SU-DHL-6 (cell line): Measurements from ENCODE around the gene MEGF6.

Source experiments
- H2AFZ ChIP-seq: fragments of 200-600 bp; sonication (generic); 2 replicates; pipeline ENCODE4 v1.6.1; 2014; ENCODE audit warnings: low read depth, mild to moderate bottlenecking, moderate library complexity, mixed read lengths, antibody characterized with exemption, low read length; ENCODE audit not compliant: severe bottlenecking
- H3F3A ChIP-seq: fragments of 200-600 bp; shearing (Covaris generic); 2 replicates; pipeline ENCODE4 v1.6.0; 2016; ENCODE audit warnings: antibody characterized with exemption, mild to moderate bottlenecking; ENCODE audit not compliant: insufficient read depth
- H3K27ac ChIP-seq: fragments of 200-600 bp; sonication (generic); 2 replicates; pipeline ENCODE4 v1.5.1; 2016; ENCODE audit warnings: low read depth, mild to moderate bottlenecking, low read length, moderate library complexity, mixed read lengths
- H3K27me3 ChIP-seq: fragments of 200-600 bp; sonication (generic), shearing (Covaris generic); 2 replicates; pipeline ENCODE4 v1.6.0; 2014; ENCODE audit warnings: mild to moderate bottlenecking, low read length
- H3K36me3 ChIP-seq: fragments of 200-600 bp; sonication (generic); 2 replicates; pipeline ENCODE4 v1.6.1; 2014; ENCODE audit warnings: mild to moderate bottlenecking, low read length, mixed read lengths
- H3K4me2 ChIP-seq: fragments of 300-600, 200-600 bp; shearing (Covaris generic), sonication (generic); 2 replicates; pipeline ENCODE4 v1.6.0; 2014; ENCODE audit warnings: low read length, low read depth, mild to moderate bottlenecking; ENCODE audit not compliant: poor library complexity, severe bottlenecking
- H3K4me3 ChIP-seq: fragments of 200-600 bp; sonication (generic); 2 replicates; pipeline ENCODE4 v1.5.1; 2014; ENCODE audit warnings: antibody characterized with exemption, low read length, mild to moderate bottlenecking, mixed read lengths; ENCODE audit not compliant: insufficient read depth, poor library complexity, severe bottlenecking
- H3K79me2 ChIP-seq: fragments of 200-600 bp; sonication (generic); 2 replicates; pipeline ENCODE4 v1.6.1; 2014; ENCODE audit warnings: mild to moderate bottlenecking, low read length, moderate library complexity; ENCODE audit not compliant: insufficient read depth
- H3K9ac ChIP-seq: fragments of 200-600 bp; sonication (generic); 2 replicates; pipeline ENCODE4 v1.7.0; 2014; ENCODE audit warnings: mild to moderate bottlenecking, low read length
- H3K9me2 ChIP-seq: fragments of 200-600 bp; sonication (generic); replicated peaks from 2 replicates; pipeline ENCODE4 v1.6.1; 2014; ENCODE audit warnings: low read length; ENCODE audit not compliant: insufficient read depth
- H3K9me3 ChIP-seq: fragments of 200-600 bp; sonication (generic); 2 replicates; pipeline ENCODE4 v1.6.1; 2014; ENCODE audit warnings: low read length, mixed read lengths; ENCODE audit not compliant: insufficient read depth
- H4K20me1 ChIP-seq: fragments of 200-600 bp; sonication (generic); 2 replicates; pipeline ENCODE4 v1.6.1; 2014; ENCODE audit warnings: low read depth, mild to moderate bottlenecking, antibody characterized with exemption, low read length, moderate library complexity, mixed read lengths
- EZH2phosphoT487 ChIP-seq: fragments of 200-600 bp; sonication (generic), shearing (Covaris generic); conservative IDR thresholded peaks from 2 replicates; pipeline ENCODE4 v1.6.1; 2018; ENCODE audit warnings: mild to moderate bottlenecking, antibody characterized with exemption, low read length, moderate library complexity, mixed read lengths
- TF ChIP-seq, protein P1 (sequence below): fragments of 200-600 bp; sonication (generic); IDR thresholded peaks from one replicate; pipeline ENCODE4 v1.5.1; 2017; ENCODE audit warnings: antibody characterized with exemption, mild to moderate bottlenecking, low read length, moderate library complexity; ENCODE audit not compliant: insufficient read depth, poor library complexity, severe bottlenecking

Gene MEGF6

DNA sequence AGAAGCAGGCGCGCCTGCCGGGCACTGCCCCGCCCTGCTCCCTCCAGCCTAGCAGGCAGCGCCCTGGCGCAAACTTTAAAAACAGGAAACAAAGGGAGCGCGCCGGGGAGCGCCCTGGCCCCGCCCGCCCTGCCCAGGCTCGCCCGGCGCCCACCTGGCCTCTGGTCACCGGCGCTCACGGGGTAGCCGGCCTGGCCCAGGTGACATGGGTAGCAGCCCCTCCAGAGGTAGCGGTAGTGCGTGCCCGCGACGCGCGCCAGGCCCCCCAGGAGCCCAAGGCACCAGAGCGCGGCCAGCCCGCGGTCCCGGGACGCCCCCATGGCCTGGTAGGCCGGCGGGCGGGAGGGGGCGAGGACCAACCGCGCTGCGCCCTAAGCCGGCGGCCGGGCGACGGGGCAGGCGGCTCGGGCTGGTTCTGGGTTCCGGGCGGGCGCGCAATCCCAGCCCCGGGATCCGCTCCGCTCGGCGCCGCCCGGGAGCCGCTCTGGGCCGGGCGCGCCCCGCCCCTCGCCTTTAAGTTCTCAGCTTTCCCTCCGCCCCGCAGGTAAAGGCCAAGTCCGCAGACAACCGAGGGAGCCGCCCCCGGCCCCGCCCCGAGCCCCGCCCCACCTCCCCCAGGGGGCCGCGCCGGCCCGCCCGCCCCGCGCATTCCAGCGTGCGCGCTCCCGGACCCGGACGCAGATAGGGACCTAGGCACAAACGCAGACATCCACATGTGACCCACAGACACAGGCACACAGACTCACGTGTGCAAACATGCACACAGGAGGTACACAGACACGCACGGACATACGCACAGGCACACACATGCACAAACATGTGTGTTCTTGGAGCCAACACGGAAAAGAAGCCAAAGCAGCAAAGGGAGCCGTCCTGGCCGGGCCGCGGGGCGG, 80.1 kb downstream of the MEGF6 start:
- Histone ChIP-seq H3K9ac (no peak overlapping the region), H3K9me3 (no peaks in the 10 kb centered on the region), H3K4me2 (no peak overlapping the region), H3K27me3 (no peaks in the 10 kb centered on the region), H3K9me2 (no peaks in the 10 kb centered on the region), H2AFZ (no peak overlapping the region), H3K79me2 (no peaks in the 10 kb centered on the region), H3K27ac (no peak overlapping the region), H3F3A (no peaks in the 10 kb centered on the region), H3K4me3 (no peak overlapping the region), H4K20me1 (no peaks in the 10 kb centered on the region), H3K36me3 (no peaks in the 10 kb centered on the region)
- no peak for TF ChIP-seq EZH2phosphoT487

DNA sequence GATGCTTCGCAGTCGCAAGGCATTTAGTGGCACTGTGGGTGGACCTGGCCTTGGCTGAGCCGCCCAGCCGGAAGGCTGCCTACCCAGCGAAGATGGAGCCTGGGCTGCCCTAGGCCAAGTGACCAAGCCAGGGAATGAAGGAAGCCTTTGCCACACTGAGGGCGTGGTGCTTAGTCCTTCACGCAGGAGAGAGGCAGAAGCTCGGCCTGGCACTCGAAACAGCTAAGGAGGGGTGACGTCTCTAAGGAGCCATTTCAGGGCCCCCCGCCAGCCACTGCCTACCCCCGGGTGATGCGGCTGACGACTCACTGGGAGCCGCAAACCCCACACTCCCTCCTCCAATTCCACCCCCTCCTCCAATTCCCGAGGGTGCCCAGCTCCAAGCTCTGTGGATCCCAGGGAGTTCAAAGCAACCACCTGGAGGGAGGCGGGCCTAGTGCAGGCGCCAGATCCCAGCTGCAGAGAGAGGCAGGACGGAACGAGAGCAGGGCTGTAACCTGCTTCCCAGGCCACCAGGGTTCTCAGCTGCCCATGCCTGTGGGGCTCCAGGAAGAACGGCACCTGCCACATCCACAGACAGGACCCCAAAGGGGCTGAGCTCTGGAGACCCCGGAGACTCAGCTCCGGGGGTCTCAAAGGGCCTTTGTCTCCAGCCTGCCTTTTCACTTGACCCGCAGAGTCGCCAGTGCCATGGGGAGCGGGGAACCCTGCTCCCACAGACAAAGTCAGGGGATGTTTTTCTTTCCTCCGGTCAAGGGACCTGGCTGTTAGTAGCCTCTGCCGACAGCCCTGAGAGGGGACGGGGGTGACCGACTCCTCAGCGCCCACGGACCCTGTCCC, 81.0 kb downstream of the MEGF6 start:
- Histone ChIP-seq H3K27me3 (no peaks in the 10 kb centered on the region), H3K9ac (no peak overlapping the region), H3K9me2 (no peaks in the 10 kb centered on the region), H3K4me3 (no peak overlapping the region), H3F3A (no peaks in the 10 kb centered on the region), H3K27ac (no peak overlapping the region), H3K79me2 (no peaks in the 10 kb centered on the region), H2AFZ (no peak overlapping the region), H4K20me1 (no peaks in the 10 kb centered on the region), H3K4me2 (no peak overlapping the region), H3K36me3 (no peaks in the 10 kb centered on the region), H3K9me3 (no peaks in the 10 kb centered on the region)
- no peak for TF ChIP-seq EZH2phosphoT487
- TF ChIP-seq, protein P1, sequence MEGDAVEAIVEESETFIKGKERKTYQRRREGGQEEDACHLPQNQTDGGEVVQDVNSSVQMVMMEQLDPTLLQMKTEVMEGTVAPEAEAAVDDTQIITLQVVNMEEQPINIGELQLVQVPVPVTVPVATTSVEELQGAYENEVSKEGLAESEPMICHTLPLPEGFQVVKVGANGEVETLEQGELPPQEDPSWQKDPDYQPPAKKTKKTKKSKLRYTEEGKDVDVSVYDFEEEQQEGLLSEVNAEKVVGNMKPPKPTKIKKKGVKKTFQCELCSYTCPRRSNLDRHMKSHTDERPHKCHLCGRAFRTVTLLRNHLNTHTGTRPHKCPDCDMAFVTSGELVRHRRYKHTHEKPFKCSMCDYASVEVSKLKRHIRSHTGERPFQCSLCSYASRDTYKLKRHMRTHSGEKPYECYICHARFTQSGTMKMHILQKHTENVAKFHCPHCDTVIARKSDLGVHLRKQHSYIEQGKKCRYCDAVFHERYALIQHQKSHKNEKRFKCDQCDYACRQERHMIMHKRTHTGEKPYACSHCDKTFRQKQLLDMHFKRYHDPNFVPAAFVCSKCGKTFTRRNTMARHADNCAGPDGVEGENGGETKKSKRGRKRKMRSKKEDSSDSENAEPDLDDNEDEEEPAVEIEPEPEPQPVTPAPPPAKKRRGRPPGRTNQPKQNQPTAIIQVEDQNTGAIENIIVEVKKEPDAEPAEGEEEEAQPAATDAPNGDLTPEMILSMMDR = no peak

- no peaks in the 10 kb centered on the region for H3K36me3 ChIP-seq
- no peaks in the 10 kb centered on the region for H3F3A ChIP-seq
- H3K79me2 ChIP-seq = no peaks in the 10 kb centered on the region
- H3K9me3 ChIP-seq = no peaks in the 10 kb centered on the region
- TF ChIP-seq EZH2phosphoT487 = no peak
- TF ChIP-seq, protein P1 = no peak
- no peaks in the 10 kb centered on the region for H3K9me2 ChIP-seq
- H3K27ac ChIP-seq = no peak overlapping the region
- no peaks in the 10 kb centered on the region for H3K27me3 ChIP-seq
- no peak overlapping the region for H3K4me2 ChIP-seq
- no peak overlapping the region for H2AFZ ChIP-seq
- H3K9ac ChIP-seq = no peak overlapping the region
- H3K4me3 ChIP-seq = no peak overlapping the region
- H4K20me1 ChIP-seq = no peaks in the 10 kb centered on the region
Observed at GRCh38 chr1:3529099-3529729, 82.1 kb downstream of the MEGF6 start.
